Calu3 (cell line): ENCODE data around the gene SAMD5. TPM values are rescaled to one million over a fixed set of nuclear protein-coding genes. Genes with fewer than 3 reads are reported as not detected.

ENCODE experiments used
- BruUV-seq: library from RNA; stranded (reverse); fragments of 400-500 nt; replicated peaks from 2 replicates; lab custom pipeline; 2021; lab: Mats Ljungman, UMichigan
- CTCF ChIA-PET: fragments of 300-600 bp; sonication (Branson Sonifier 250); formaldehyde crosslinking; loops from one replicate; lab custom pipeline; 2022; ENCODE audit warnings: antibody characterized with exemption; lab: Charles Lee
- DNase-seq: peaks from one replicate; pipeline ENCODE4 v3.0.0; 2022
- H3K27ac Mint-ChIP-seq: one replicate; pipeline ENCODE4 v1.8.0; 2022; ENCODE audit warnings: mixed read lengths; ENCODE audit not compliant: unreplicated experiment
- H3K27me3 Mint-ChIP-seq: one replicate; pipeline ENCODE4 v1.8.0; 2022; ENCODE audit warnings: mixed read lengths; ENCODE audit not compliant: unreplicated experiment
- H3K36me3 Mint-ChIP-seq: one replicate; pipeline ENCODE4 v1.8.0; 2022; ENCODE audit warnings: mild to moderate bottlenecking, moderate library complexity, mixed read lengths; ENCODE audit not compliant: insufficient read depth, unreplicated experiment
- H3K4me1 Mint-ChIP-seq: one replicate; pipeline ENCODE4 v1.8.0; 2022; ENCODE audit warnings: mild to moderate bottlenecking, low read depth, mixed read lengths; ENCODE audit not compliant: unreplicated experiment
- H3K4me3 Mint-ChIP-seq: one replicate; pipeline ENCODE4 v1.8.0; 2022; ENCODE audit warnings: mild to moderate bottlenecking, low read depth, moderate library complexity, mixed read lengths; ENCODE audit not compliant: unreplicated experiment
- H3K9me3 Mint-ChIP-seq: one replicate; pipeline ENCODE4 v1.8.0; 2022; ENCODE audit warnings: low read depth, mixed read lengths; ENCODE audit not compliant: unreplicated experiment
- CTCF ChIP-seq: fragments of 200-600 bp; IDR thresholded peaks from one replicate; pipeline ENCODE4 v1.8.0; 2022; ENCODE audit warnings: antibody characterized with exemption; ENCODE audit not compliant: unreplicated experiment
- intact Hi-C: fragments of 100-400 bp; cut with micrococcal nuclease; formaldehyde crosslinking; loops from one replicate; pipeline ENCODE4 v1.10.0; 2022; ENCODE audit not compliant: unreplicated experiment
- total RNA-seq: library from RNA; stranded (reverse); gene quantifications from 2 replicates; pipeline ENCODE4 v1.2.3, GENCODE V29; 2022

The SAMD5 gene
- total RNA-seq, 1 experiment from 2014 or later: 0.76 TPM

- CTCF ChIA-PET: no interaction called here
- no TSS peak for BruUV-seq
- DNase-seq: no peak
- no peaks in the 10 kb centered on the region for H3K27me3 Mint-ChIP-seq
- H3K36me3 Mint-ChIP-seq: no peaks in the 10 kb centered on the region
- H3K27ac Mint-ChIP-seq: no peak overlapping the region
- no peak for TF ChIP-seq CTCF
- no peaks in the 10 kb centered on the region for H3K9me3 Mint-ChIP-seq
- intact Hi-C loops: no loop called here
- no peaks in the 10 kb centered on the region for H3K4me1 Mint-ChIP-seq
- H3K4me3 Mint-ChIP-seq: no peak overlapping the region
These were observed 95.9 kb downstream of the SAMD5 start for GRCh38 chr6:147604373-147604772.

- CTCF ChIA-PET: no interaction called here
- no peak overlapping the region for H3K4me3 Mint-ChIP-seq
- no TSS peak for BruUV-seq
- H3K4me1 Mint-ChIP-seq: no peaks in the 10 kb centered on the region
- intact Hi-C loops: no loop called here
- no peak overlapping the region for H3K27ac Mint-ChIP-seq
- H3K9me3 Mint-ChIP-seq: peaks cover 9% of the 10 kb centered on the region
- H3K27me3 Mint-ChIP-seq: no peaks in the 10 kb centered on the region
- H3K36me3 Mint-ChIP-seq: no peaks in the 10 kb centered on the region
- no peak for DNase-seq
- TF ChIP-seq CTCF: no peak
These were observed 103.5 kb downstream of the SAMD5 start for GRCh38 chr6:147611992-147612391.

- no peak overlapping the region for H3K27ac Mint-ChIP-seq
- no peak overlapping the region for H3K4me3 Mint-ChIP-seq
- DNase-seq: no peak
- CTCF ChIA-PET: no interaction called here
- no peak for TF ChIP-seq CTCF
- intact Hi-C loops: no loop called here
- no TSS peak for BruUV-seq
- H3K9me3 Mint-ChIP-seq: peaks cover 14% of the 10 kb centered on the region
- no peaks in the 10 kb centered on the region for H3K4me1 Mint-ChIP-seq
- no peaks in the 10 kb centered on the region for H3K27me3 Mint-ChIP-seq
- no peaks in the 10 kb centered on the region for H3K36me3 Mint-ChIP-seq
These were observed 106.0 kb downstream of the SAMD5 start for GRCh38 chr6:147614501-147614900.

- Mint-ChIP-seq H3K27ac (no peak overlapping the region), H3K36me3 (no peaks in the 10 kb centered on the region), H3K9me3 (peaks cover 12% of the 10 kb centered on the region), H3K4me3 (no peak overlapping the region), H3K4me1 (no peaks in the 10 kb centered on the region), H3K27me3 (no peaks in the 10 kb centered on the region)
- intact Hi-C loops: no loop called here
- no TSS peak for BruUV-seq
- no peak for TF ChIP-seq CTCF
- CTCF ChIA-PET: no interaction called here
- no peak for DNase-seq
These were observed 107.4 kb downstream of the SAMD5 start for GRCh38 chr6:147615659-147616456.
